Neural progenitor cell (in vitro differentiated cells): Measurements from ENCODE around the gene CALU. TPM values are rescaled to one million over a fixed set of nuclear protein-coding genes. Genes with fewer than 3 reads are reported as not detected.

ENCODE experiments used
- DNase-seq: peaks from one replicate; pipeline ENCODE4 v3.0.0-alpha.2; 2016; ENCODE audit warnings: low spot score
- H2AFZ ChIP-seq: fragments of 200-600 bp; sonication (generic); replicated peaks from 2 replicates; pipeline ENCODE4 v1.6.1; 2016; ENCODE audit warnings: antibody characterized with exemption
- H3F3A ChIP-seq: fragments of 200-600 bp; sonication (generic); 2 replicates; pipeline ENCODE4 v1.6.1; 2016; ENCODE audit warnings: antibody characterized with exemption, low read depth
- H3K27ac ChIP-seq: fragments of 200-600 bp; sonication (generic); 2 replicates; pipeline ENCODE4 v1.5.1; 2016; ENCODE audit warnings: mild to moderate bottlenecking
- H3K27me3 ChIP-seq: fragments of 200-600 bp; sonication (generic); 2 replicates; pipeline ENCODE4 v1.6.1; 2016; ENCODE audit warnings: mild to moderate bottlenecking, moderate library complexity
- H3K36me3 ChIP-seq: fragments of 200-600 bp; sonication (generic); 2 replicates; pipeline ENCODE4 v1.5.1; 2016
- H3K4me1 ChIP-seq: fragments of 200-600 bp; sonication (generic); 2 replicates; pipeline ENCODE4 v1.6.1; 2016; ENCODE audit warnings: mixed run types
- H3K4me2 ChIP-seq: fragments of 200-600 bp; sonication (generic); 2 replicates; pipeline ENCODE4 v1.6.1; 2016
- H3K4me3 ChIP-seq: fragments of 200-600 bp; sonication (generic); 2 replicates; pipeline ENCODE4 v1.5.1; 2016
- H3K79me2 ChIP-seq: fragments of 200-600 bp; sonication (generic); 2 replicates; pipeline ENCODE4 v1.6.1; 2016; ENCODE audit warnings: low read depth
- H3K9ac ChIP-seq: fragments of 200-600 bp; sonication (generic); 2 replicates; pipeline ENCODE4 v1.6.1; 2016
- H3K9me3 ChIP-seq: fragments of 200-600 bp; sonication (generic); 2 replicates; pipeline ENCODE4 v1.5.1; 2016; ENCODE audit warnings: low read depth
- H4K20me1 ChIP-seq: fragments of 200-600 bp; sonication (generic); 2 replicates; pipeline ENCODE4 v1.6.1; 2016; ENCODE audit warnings: low read depth
- H3K27ac Mint-ChIP-seq: 3 replicates; pipeline ENCODE4 v1.8.0; 2021; ENCODE audit warnings: mixed read lengths
- H3K27me3 Mint-ChIP-seq: 2 replicates; pipeline ENCODE4 v1.8.0; 2022; ENCODE audit warnings: low read depth, mild to moderate bottlenecking, inconsistent platforms, moderate library complexity, mixed read lengths; ENCODE audit not compliant: insufficient read depth
- H3K36me3 Mint-ChIP-seq: 3 replicates; pipeline ENCODE4 v1.8.0; 2021; ENCODE audit warnings: mixed read lengths
- H3K4me1 Mint-ChIP-seq: 3 replicates; pipeline ENCODE4 v1.8.0; 2021; ENCODE audit warnings: mixed read lengths
- H3K4me3 Mint-ChIP-seq: 3 replicates; pipeline ENCODE4 v1.8.0; 2021; ENCODE audit warnings: mild to moderate bottlenecking, moderate library complexity, mixed read lengths
- H3K9me3 Mint-ChIP-seq: 3 replicates; pipeline ENCODE4 v1.8.0; 2020; ENCODE audit warnings: mixed read lengths
- CTCF ChIP-seq: fragments of 200-600 bp; sonication (generic); IDR thresholded peaks from 2 replicates; pipeline ENCODE4 v1.5.1; 2017; ENCODE audit warnings: antibody characterized with exemption, mild to moderate bottlenecking
- EZH2 ChIP-seq: fragments of 200-600 bp; sonication (generic); IDR thresholded peaks from 2 replicates; pipeline ENCODE4 v1.6.1; 2017; ENCODE audit warnings: antibody characterized with exemption, mild to moderate bottlenecking, moderate library complexity
- EZH2phosphoT487 ChIP-seq: fragments of 200-600 bp; sonication (generic); IDR thresholded peaks from 2 replicates; pipeline ENCODE4 v1.6.1; 2017; ENCODE audit warnings: antibody characterized with exemption
- total RNA-seq: library from RNA; depleted of rRNA; stranded (reverse); fragments of >200 nt; gene quantifications from 2 replicates; pipeline ENCODE4 v1.2.3, GENCODE V29; 2015; ENCODE audit warnings: low replicate concordance

Gene CALU
- total RNA-seq, 1 donor from 2014 or later: 234 TPM

- H3K27ac ChIP-seq: peak overlapping the region; percentile 94
- peak overlapping the region; percentile 7 for H3K4me3 Mint-ChIP-seq
- no peak overlapping the region for H3K27ac Mint-ChIP-seq
These were observed 54.9 kb downstream of the CALU start for GRCh38 chr7:128794020-128794419.

GRCh38 chr7:128794436-128794835 lies 55.3 kb downstream of the CALU start:
- H3K4me3 Mint-ChIP-seq: no peak overlapping the region
- Histone ChIP-seq H3K27me3 (no peaks in the 10 kb centered on the region), H3K4me1 (peaks cover 49% of the 10 kb centered on the region), H3K4me2 (peak overlapping the region; percentile 75), H2AFZ (no peak overlapping the region), H3F3A (peaks cover 54% of the 10 kb centered on the region), H4K20me1 (no peaks in the 10 kb centered on the region), H3K79me2 (peaks cover 21% of the 10 kb centered on the region), H3K4me3 (peak overlapping the region; percentile 27), H3K36me3 (peaks cover 17% of the 10 kb centered on the region), H3K9ac (no peak overlapping the region), H3K27ac (peak overlapping the region; percentile 94), H3K9me3 (no peaks in the 10 kb centered on the region)
- H3K4me1 Mint-ChIP-seq: peaks cover 14% of the 10 kb centered on the region
- DNase-seq: no peak
- no peaks in the 10 kb centered on the region for H3K9me3 Mint-ChIP-seq
- peaks cover 27% of the 10 kb centered on the region for H3K36me3 Mint-ChIP-seq
- peaks cover 4% of the 10 kb centered on the region for H3K27me3 Mint-ChIP-seq
- TF ChIP-seq EZH2: no peak
- no peak for TF ChIP-seq EZH2phosphoT487
- H3K27ac Mint-ChIP-seq: no peak overlapping the region

More at GRCh38 chr7:128794020-128794419, 54.9 kb downstream of the CALU start:
- Histone ChIP-seq H3K79me2 (peaks cover 21% of the 10 kb centered on the region), H3K4me3 (no peak overlapping the region), H3K9me3 (no peaks in the 10 kb centered on the region), H3F3A (peaks cover 55% of the 10 kb centered on the region), H2AFZ (no peak overlapping the region), H3K9ac (no peak overlapping the region), H3K27me3 (no peaks in the 10 kb centered on the region), H3K36me3 (peaks cover 17% of the 10 kb centered on the region), H3K4me2 (peak overlapping the region; percentile 75), H3K4me1 (peaks cover 49% of the 10 kb centered on the region), H4K20me1 (no peaks in the 10 kb centered on the region)
- no peak for DNase-seq
- H3K27me3 Mint-ChIP-seq: peaks cover 8% of the 10 kb centered on the region
- H3K9me3 Mint-ChIP-seq: no peaks in the 10 kb centered on the region
- peaks cover 27% of the 10 kb centered on the region for H3K36me3 Mint-ChIP-seq
- TF ChIP-seq CTCF (no peak), EZH2 (no peak), EZH2phosphoT487 (no peak)
- peaks cover 18% of the 10 kb centered on the region for H3K4me1 Mint-ChIP-seq

GRCh38 chr7:128795129-128795528 lies 56.0 kb downstream of the CALU start:
- Histone ChIP-seq H3K9ac (peak overlapping the region; percentile 18), H3K36me3 (peaks cover 17% of the 10 kb centered on the region), H4K20me1 (no peaks in the 10 kb centered on the region), H3K4me2 (peak overlapping the region; percentile 75), H3K27me3 (no peaks in the 10 kb centered on the region), H3K9me3 (no peaks in the 10 kb centered on the region), H3K4me1 (peaks cover 46% of the 10 kb centered on the region), H3F3A (peaks cover 50% of the 10 kb centered on the region), H3K27ac (peak overlapping the region; percentile 94), H3K4me3 (peak overlapping the region; percentile 27), H3K79me2 (peaks cover 21% of the 10 kb centered on the region), H2AFZ (no peak overlapping the region)
- peaks cover 4% of the 10 kb centered on the region for H3K27me3 Mint-ChIP-seq
- DNase-seq: peak; percentile 77
- no peak overlapping the region for H3K4me3 Mint-ChIP-seq
- no peak overlapping the region for H3K27ac Mint-ChIP-seq
- no peaks in the 10 kb centered on the region for H3K9me3 Mint-ChIP-seq
- H3K36me3 Mint-ChIP-seq: peaks cover 27% of the 10 kb centered on the region
- TF ChIP-seq EZH2phosphoT487 (no peak), CTCF (no peak), EZH2 (no peak)
- H3K4me1 Mint-ChIP-seq: peaks cover 14% of the 10 kb centered on the region

- Histone ChIP-seq H3K79me2 (peaks cover 21% of the 10 kb centered on the region), H3K27me3 (no peaks in the 10 kb centered on the region), H2AFZ (no peak overlapping the region), H3F3A (peaks cover 40% of the 10 kb centered on the region), H3K4me3 (no peak overlapping the region), H3K4me1 (peaks cover 42% of the 10 kb centered on the region), H3K36me3 (peaks cover 17% of the 10 kb centered on the region), H3K9ac (no peak overlapping the region), H3K9me3 (no peaks in the 10 kb centered on the region), H4K20me1 (no peaks in the 10 kb centered on the region), H3K4me2 (no peak overlapping the region), H3K27ac (peak overlapping the region; percentile 53)
- TF ChIP-seq EZH2 (no peak), CTCF (no peak), EZH2phosphoT487 (no peak)
- peaks cover 10% of the 10 kb centered on the region for H3K4me1 Mint-ChIP-seq
- no peak for DNase-seq
- peaks cover 2% of the 10 kb centered on the region for H3K27me3 Mint-ChIP-seq
- no peak overlapping the region for H3K4me3 Mint-ChIP-seq
- peaks cover 33% of the 10 kb centered on the region for H3K36me3 Mint-ChIP-seq
- H3K27ac Mint-ChIP-seq: peak overlapping the region; percentile 27
- no peaks in the 10 kb centered on the region for H3K9me3 Mint-ChIP-seq
These were observed 57.2 kb downstream of the CALU start for GRCh38 chr7:128796327-128796726.
